Rectal smooth muscle tissue (tissue), 1 donor: ENCODE results near the gene SLC26A11.
"Not testable (repeated sequence)": the region's sequence is repeated elsewhere in the genome, so short reads cannot be mapped to it uniquely, and the experiment has no call there.

Source experiments
- H3K27ac ChIP-seq: one replicate; pipeline ENCODE4 v1.7.0; 2013; ENCODE audit warnings: low read depth, low read length, inconsistent platforms
- H3K27me3 ChIP-seq: one replicate; pipeline ENCODE4 v1.7.0; 2013; ENCODE audit warnings: low read length; ENCODE audit not compliant: control insufficient read depth, insufficient read depth
- H3K36me3 ChIP-seq: one replicate; pipeline ENCODE4 v1.7.0; 2013; ENCODE audit warnings: low read length; ENCODE audit not compliant: control insufficient read depth, insufficient read depth
- H3K4me1 ChIP-seq: one replicate; pipeline ENCODE4 v1.7.0; 2013; ENCODE audit warnings: low read length; ENCODE audit not compliant: control insufficient read depth, insufficient read depth
- H3K4me3 ChIP-seq: one replicate; pipeline ENCODE4 v1.7.0; 2013; ENCODE audit warnings: low read length
- H3K9ac ChIP-seq: one replicate; pipeline ENCODE4 v1.7.0; 2013; ENCODE audit warnings: low read length

Gene SLC26A11

DNA sequence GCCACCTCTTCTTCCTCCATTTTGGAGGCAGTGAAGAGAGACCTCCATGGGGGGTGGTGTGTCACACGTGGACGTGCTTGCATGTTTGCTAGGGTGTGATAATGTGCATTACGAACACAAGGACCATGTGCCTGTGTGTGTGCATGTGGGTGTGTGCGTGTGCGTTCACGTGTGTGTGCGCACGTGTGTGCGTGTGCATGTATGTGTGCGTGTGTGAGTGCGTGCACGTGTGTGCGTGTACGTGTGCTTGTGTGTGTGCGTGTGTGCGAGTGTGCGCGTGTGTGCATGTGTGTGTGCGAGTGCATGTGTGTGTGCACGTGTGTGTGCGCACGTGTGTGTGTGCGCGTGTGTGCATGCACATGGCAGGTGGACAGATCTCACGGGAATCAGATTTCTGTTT, 69.9 kb downstream of the SLC26A11 start:
- no peaks in the 10 kb centered on the region for H3K27me3 ChIP-seq
- no peak overlapping the region for H3K27ac ChIP-seq
- no peaks in the 10 kb centered on the region for H3K4me1 ChIP-seq
- no peak overlapping the region for H3K9ac ChIP-seq
- H3K36me3 ChIP-seq = peaks cover 51% of the 10 kb centered on the region
- H3K4me3 ChIP-seq = no peak overlapping the region

DNA sequence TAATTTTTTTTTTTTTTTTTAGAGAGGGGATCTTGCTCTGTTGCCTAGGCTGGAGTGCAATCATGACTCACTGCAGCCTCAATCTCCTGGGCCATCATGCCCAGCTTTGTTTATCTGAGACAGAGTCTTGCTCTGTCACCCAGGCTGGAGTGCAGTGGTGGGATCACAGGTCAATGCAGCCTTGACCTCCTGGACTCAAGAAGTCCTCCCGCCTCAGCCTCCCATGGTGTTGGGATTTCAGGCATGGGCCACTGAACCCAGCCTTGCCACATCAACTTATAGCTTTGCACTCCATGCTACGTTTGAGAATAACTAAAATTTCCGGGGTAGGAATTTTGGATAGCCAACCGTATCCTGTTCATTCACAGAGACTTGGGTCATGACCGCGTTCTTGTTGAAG, 71.0 kb downstream of the SLC26A11 start:
- Histone ChIP-seq H3K27ac (no peak overlapping the region), H3K9ac (no peak overlapping the region), H3K36me3 (peaks cover 60% of the 10 kb centered on the region), H3K4me1 (no peaks in the 10 kb centered on the region), H3K27me3 (no peaks in the 10 kb centered on the region), H3K4me3 (no peak overlapping the region)

DNA sequence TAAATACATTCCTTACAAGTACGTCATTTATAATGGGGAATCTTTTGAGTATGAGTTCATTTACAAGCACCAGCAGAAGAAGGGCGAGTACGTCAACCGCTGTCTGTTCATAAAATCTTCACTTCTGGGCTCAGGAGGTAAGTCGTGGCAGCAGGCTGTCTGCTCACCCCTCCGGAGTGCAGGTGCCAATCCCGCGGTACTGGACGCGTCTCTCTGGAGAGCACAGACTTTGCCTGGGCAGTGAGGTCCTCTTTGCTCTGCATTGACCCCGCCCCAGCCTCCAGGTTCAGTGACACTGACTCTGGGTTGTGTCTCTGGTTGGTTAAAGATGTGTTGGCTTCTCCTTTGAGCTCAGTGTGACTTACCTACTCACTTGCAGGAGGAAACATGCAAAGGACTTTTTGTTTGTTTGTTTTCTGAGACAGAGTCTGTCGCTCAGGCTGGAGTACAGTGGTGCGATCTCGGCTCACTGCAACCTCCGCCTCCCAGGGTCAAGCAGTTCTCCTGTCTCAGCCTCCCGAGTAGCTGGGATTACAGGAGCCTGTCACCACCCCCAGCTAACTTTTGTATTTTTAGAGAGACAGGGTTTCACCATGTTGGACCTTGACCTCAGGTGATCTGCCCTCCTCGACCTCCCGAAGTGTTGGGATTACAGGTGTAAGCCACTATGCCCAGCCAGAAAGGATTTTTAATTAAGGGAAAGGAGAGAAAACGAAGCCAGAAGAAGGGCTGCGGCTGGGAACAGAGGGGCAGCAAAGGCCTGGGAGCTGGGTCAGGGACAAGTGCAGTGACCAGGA, 71.7 kb downstream of the SLC26A11 start:
- Histone ChIP-seq H3K4me1 (no peaks in the 10 kb centered on the region), H3K4me3 (no peak overlapping the region), H3K27me3 (no peaks in the 10 kb centered on the region), H3K9ac (no peak overlapping the region), H3K36me3 (peaks cover 66% of the 10 kb centered on the region), H3K27ac (no peak overlapping the region)

DNA sequence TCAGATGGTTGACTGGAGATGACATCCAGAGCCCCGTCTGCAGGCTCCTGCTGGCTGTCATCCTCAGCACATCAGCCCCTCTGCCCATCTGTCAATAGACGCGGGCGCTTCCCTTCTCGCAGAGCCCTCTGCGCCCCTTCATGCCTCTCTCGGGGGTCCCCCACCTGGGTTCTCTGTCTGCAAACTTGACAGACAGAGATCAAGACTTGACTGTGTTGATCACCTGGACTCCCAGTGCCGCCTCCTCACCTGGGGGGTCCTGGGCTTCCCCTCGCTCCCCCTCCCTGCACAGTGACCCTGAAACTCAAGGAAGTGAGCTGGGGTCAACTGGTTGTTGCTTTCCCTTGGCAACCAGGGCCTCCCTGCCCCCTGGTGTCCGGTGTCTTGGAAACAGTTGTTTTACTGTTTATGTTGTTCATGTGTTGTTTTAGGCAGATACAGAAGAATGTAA, 72.3 kb downstream of the SLC26A11 start:
- H3K27ac ChIP-seq = no peak overlapping the region
- H3K4me3 ChIP-seq = no peak overlapping the region
- no peak overlapping the region for H3K9ac ChIP-seq
- H3K27me3 ChIP-seq = no peaks in the 10 kb centered on the region
- no peaks in the 10 kb centered on the region for H3K4me1 ChIP-seq
- H3K36me3 ChIP-seq = peaks cover 66% of the 10 kb centered on the region

DNA sequence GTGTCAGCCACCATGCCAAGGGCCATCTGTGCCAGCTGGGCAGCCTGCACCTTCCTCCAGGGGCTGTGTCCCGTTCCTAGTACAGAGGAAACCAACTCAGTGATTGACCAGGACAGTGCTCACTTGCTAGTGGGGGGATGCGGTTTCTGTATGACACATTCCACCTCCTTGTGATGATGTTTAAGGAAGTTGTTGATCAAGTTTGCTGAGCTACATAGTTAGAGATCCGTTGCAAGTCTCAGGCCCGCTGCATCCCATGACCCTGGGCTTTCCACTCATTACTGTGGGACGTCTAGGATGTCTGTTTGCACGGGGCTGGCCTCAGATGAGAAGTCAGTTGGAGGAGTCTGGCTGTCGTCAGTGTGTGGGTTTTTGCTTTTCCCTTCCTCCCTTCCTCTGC, 74.0 kb downstream of the SLC26A11 start:
- Histone ChIP-seq H3K4me3 (no peak overlapping the region), H3K27ac (no peak overlapping the region), H3K4me1 (no peaks in the 10 kb centered on the region), H3K36me3 (peaks cover 61% of the 10 kb centered on the region), H3K27me3 (no peaks in the 10 kb centered on the region), H3K9ac (no peak overlapping the region)

DNA sequence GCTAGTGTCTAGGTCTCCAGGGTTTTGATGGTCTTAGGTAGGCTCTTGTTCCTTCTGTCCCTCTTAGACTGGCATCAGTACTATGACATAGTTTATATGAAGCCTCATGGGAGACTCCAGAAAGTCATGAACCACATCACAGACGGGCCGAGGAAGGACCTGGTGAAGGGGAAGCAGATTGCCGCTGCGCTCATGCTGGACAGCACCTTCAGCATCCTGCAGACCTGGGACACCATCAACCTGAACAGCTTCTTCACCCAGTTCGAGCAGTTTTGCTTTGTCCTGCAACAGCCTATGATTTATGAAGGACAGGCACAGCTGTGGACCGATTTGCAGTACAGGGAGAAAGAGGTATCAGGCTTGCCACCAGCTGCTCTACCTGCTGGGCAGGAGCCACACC, 74.4 kb downstream of the SLC26A11 start:
- H3K9ac ChIP-seq = no peak overlapping the region
- no peak overlapping the region for H3K27ac ChIP-seq
- no peaks in the 10 kb centered on the region for H3K4me1 ChIP-seq
- peaks cover 61% of the 10 kb centered on the region for H3K36me3 ChIP-seq
- H3K4me3 ChIP-seq = no peak overlapping the region
- H3K27me3 ChIP-seq = no peaks in the 10 kb centered on the region

DNA sequence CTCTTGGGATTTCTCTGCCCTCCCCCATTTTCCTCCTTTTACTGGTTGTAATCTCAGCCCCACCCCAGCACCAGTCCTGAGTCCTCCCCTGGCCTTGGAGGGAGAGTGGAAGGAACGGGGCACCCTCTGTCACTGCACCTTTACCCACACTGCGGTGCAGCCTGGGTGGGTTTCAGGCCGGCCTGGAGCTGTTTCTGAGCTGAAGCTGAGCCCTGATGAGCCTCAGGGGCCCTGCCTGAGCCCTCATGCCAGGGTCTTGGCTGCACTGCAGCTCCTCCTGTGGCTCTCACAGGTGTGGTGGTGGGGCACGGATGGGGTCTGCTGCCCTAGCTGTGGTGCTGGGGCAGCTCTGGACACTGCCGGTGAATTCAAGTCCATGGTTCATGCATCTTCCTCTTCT, 74.9 kb downstream of the SLC26A11 start:
- Histone ChIP-seq H3K36me3 (peaks cover 61% of the 10 kb centered on the region), H3K4me1 (no peaks in the 10 kb centered on the region), H3K27ac (no peak overlapping the region), H3K27me3 (no peaks in the 10 kb centered on the region), H3K9ac (no peak overlapping the region), H3K4me3 (no peak overlapping the region)

DNA sequence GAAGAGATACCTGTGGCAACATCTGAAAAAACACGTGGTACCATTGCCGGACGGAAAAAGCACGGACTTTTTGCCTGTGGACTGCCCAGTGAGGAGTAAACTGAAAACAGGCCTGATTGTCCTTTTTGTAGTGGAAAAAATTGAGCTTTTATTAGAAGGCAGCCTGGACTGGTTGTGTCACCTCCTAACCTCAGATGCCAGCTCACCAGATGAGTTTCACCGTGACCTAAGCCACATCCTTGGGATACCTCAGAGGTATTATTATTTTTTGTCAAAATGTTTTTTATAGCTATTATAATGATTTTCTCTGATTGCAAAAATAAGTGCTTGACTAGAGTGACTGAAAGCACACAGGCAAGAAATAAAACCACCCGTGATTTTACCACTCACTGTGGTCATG, 75.3 kb downstream of the SLC26A11 start:
- H3K36me3 ChIP-seq = peaks cover 58% of the 10 kb centered on the region

DNA sequence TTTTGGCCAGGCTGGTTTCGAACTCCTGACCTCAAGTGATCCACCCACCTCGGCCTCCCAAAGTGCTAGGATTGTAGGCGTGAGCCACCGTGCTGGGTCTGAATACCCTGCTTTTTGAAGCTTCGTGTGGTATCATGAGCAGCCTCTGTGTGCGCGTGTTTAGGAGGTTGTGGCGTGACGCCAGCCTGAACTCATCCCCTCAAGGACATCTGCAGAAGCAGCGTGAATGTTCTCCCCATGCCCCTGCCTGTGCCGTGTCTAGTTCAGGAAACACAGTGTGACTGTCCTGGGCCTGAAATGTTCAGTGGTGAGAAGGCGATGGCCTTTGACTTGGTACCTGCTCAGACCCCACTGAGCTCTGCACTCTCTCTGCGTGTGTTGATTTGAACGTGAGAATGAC, 76.0 kb downstream of the SLC26A11 start:
- H3K4me3 ChIP-seq = no peak overlapping the region
- no peak overlapping the region for H3K27ac ChIP-seq
- peaks cover 55% of the 10 kb centered on the region for H3K36me3 ChIP-seq
- no peak overlapping the region for H3K9ac ChIP-seq
- no peaks in the 10 kb centered on the region for H3K4me1 ChIP-seq
- no peaks in the 10 kb centered on the region for H3K27me3 ChIP-seq

More for the DNA sequence above, 75.3 kb downstream of the SLC26A11 start:
- no peak overlapping the region for H3K27ac ChIP-seq
- no peaks in the 10 kb centered on the region for H3K27me3 ChIP-seq
- no peak overlapping the region for H3K4me3 ChIP-seq
- H3K9ac ChIP-seq = no peak overlapping the region
- no peaks in the 10 kb centered on the region for H3K4me1 ChIP-seq

DNA sequence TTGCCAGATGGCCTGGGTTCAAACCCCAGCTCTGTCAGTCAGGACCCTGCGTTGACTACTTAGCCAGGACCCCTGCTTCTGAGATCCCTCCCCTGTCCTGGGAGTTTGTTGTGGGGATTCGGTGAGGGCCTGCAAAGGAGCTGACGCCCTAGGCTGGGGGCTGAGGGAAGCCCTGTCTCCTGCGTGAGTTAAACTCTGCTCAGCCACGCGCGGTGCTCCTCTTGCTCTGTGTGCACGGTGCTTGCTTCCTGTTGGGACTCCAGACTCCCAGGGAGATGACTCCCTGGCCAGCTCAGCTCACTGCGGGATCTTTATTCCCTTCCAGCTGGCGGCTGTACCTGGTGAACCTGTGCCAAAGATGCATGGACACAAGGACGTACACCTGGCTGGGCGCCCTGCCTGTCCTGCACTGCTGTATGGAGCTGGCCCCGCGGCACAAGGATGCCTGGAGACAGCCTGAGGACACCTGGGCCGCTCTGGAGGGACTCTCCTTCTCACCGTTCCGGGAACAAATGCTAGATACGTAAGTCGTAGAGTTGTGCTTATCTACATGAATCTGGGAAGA, 77.9 kb downstream of the SLC26A11 start:
- no peaks in the 10 kb centered on the region for H3K4me1 ChIP-seq
- H3K27me3 ChIP-seq = no peaks in the 10 kb centered on the region
- peaks cover 51% of the 10 kb centered on the region for H3K36me3 ChIP-seq
- no peak overlapping the region for H3K27ac ChIP-seq
- no peak overlapping the region for H3K4me3 ChIP-seq
- no peak overlapping the region for H3K9ac ChIP-seq

DNA sequence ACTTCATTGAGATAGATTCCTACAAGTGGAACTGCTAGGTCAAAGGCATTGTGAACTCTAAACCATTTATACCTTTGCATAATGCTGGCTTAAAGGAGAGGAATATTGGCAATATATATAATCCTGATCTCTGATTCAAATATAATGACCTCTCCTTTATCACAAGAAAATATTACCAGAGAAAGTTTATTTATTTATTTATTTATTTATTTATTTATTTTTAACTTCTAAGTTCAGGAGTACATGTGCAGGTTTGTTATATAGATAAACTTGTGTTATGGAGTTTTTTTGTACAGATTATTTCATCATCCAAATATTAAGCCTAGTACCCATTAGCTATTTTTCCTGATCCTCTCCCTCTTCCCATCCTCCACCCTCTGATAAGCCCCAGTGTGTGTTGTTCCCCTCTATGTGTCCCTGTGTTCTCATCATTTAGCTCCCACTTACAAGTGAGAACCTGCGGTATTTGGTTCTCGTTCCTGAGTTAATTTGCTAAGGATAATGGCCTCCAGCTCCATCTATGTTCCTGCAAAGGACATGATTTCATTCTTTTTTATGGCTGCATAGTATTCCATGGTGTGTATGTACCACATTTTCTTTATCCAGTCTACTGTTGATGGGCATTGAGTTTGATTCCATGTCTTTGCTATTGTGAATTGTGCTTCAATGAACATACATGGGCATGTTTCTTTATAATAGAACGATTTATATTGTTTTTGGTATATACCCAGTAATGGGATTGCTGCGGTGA, 79.3 kb downstream of the SLC26A11 start:
- peaks cover 54% of the 10 kb centered on the region for H3K36me3 ChIP-seq
- not testable (repeated sequence) for H3K4me1 ChIP-seq, H3K4me3 ChIP-seq, H3K27me3 ChIP-seq, H3K27ac ChIP-seq, H3K9ac ChIP-seq

DNA sequence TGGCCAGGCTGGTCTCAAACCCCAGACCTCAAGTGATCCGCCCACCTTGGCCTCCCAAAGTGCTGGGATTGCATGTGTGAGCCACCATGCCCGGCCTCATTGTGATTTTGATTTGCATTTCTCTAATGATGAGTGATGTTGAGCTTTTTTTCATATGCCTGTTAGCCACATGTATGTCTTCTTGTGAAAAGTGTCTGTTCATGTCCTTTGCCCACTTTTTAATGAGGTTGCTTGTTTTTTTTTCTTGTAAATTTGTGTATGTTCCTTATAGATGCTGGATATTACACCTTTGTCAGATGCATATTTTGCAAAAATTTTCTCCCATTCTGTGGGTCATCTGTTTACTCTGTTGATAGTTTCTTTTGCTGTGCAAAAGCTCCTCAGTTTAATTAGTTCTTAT, 80.5 kb downstream of the SLC26A11 start:
- not testable (repeated sequence) for H3K9ac ChIP-seq, H3K4me1 ChIP-seq, H3K27ac ChIP-seq, H3K4me3 ChIP-seq, H3K27me3 ChIP-seq
- peaks cover 46% of the 10 kb centered on the region for H3K36me3 ChIP-seq
